Transverse colon (tissue), 4 donors: ENCODE data around the gene ZSCAN5A.

Source experiments
- CTCF ChIP-seq, 5 experiments: fragments of 200-600 bp in 3 of 5; fragments of 450-650 bp in 2 of 5; sonication (generic) in 3 of 5; IDR thresholded peaks; 1 replicate in 2 of 5; 2 replicates in 3 of 5; pipeline ENCODE4 v1.5.1; 2016 to 2017; ENCODE audit warnings: antibody characterized with exemption in 5 of 5, inconsistent platforms in 3 of 5, mild to moderate bottlenecking in 2 of 5, moderate library complexity in 1 of 5
- EP300 ChIP-seq: sonication (generic); formaldehyde crosslinking; IDR thresholded peaks from one replicate; pipeline ENCODE4 v1.6.1; 2017; ENCODE audit warnings: antibody characterized with exemption, low read depth
- POLR2AphosphoS5 ChIP-seq, 3 donors: sonication (generic); formaldehyde crosslinking; IDR thresholded peaks; one replicate each; pipeline ENCODE4 v1.6.1; 2016; ENCODE audit warnings: antibody characterized with exemption in 3 of 3

- TF ChIP-seq EP300, result no peak
- no peak for TF ChIP-seq CTCF (IDR thresholded peaks at IDR 0.05)
- no peak for TF ChIP-seq POLR2AphosphoS5 (IDR thresholded peaks at IDR 0.05)
These were observed 7.4 kb upstream of the ZSCAN5A start for GRCh38 chr19:56321989-56322440.
